Lower lobe of right lung (tissue), 2 donors: ENCODE measurements around the gene TENM3. TPM values are rescaled to one million over a fixed set of nuclear protein-coding genes. Genes with fewer than 3 reads are reported as not detected.
"Not testable (repeated sequence)": the region's sequence is repeated elsewhere in the genome, so short reads cannot be mapped to it uniquely, and the experiment has no call there.

Experiments
- ATAC-seq, 2 donors: fragments of 200-7000 bp; cut with Tn5 transposase; one replicate each; pipeline ENCODE4 v1.9.1; 2020 to 2022; ENCODE audit warnings: mild to moderate bottlenecking in 2 of 2, moderate library complexity in 2 of 2
- DNase-seq: peaks from one replicate; pipeline ENCODE4 v3.0.0-alpha.2; 2020
- H3K27ac ChIP-seq: fragments of 200-600 bp; one replicate; pipeline ENCODE4 v1.8.0; 2022
- H3K27me3 ChIP-seq: fragments of 200-600 bp; one replicate; pipeline ENCODE4 v1.8.0; 2022; ENCODE audit warnings: low read depth
- H3K36me3 ChIP-seq: fragments of 200-600 bp; one replicate; pipeline ENCODE4 v1.8.0; 2022; ENCODE audit warnings: mild to moderate bottlenecking
- H3K4me1 ChIP-seq: fragments of 200-600 bp; one replicate; pipeline ENCODE4 v1.8.0; 2022
- H3K4me3 ChIP-seq: fragments of 200-600 bp; one replicate; pipeline ENCODE4 v1.8.0; 2022; ENCODE audit warnings: mild to moderate bottlenecking
- H3K9me3 ChIP-seq: fragments of 200-600 bp; one replicate; pipeline ENCODE4 v1.8.0; 2022
- intact Hi-C: fragments of 100-400 bp; cut with DNase I; formaldehyde crosslinking; loops from one replicate; pipeline ENCODE4 v1.11.0; 2022
- total RNA-seq: library from RNA; stranded (reverse); fragmentation: NEBNext Ultra II Directional; extraction: Animal tissue kit (Norgen Biotek cat#: 25700); gene quantifications from one replicate; pipeline ENCODE4 v1.2.1, GENCODE V29; 2021
- TF ChIP-seq, protein P1 (sequence below): fragments of 200-600 bp; IDR thresholded peaks from one replicate; pipeline ENCODE4 v1.8.0; 2022; ENCODE audit warnings: antibody characterized with exemption, mild to moderate bottlenecking
- donor health status: DM: no; HTN: yes; CAD: no; lungs with severe emphysema.

TENM3 gene
- total RNA-seq, 1 donor from 2014 or later, result 1.9 TPM

DNA sequence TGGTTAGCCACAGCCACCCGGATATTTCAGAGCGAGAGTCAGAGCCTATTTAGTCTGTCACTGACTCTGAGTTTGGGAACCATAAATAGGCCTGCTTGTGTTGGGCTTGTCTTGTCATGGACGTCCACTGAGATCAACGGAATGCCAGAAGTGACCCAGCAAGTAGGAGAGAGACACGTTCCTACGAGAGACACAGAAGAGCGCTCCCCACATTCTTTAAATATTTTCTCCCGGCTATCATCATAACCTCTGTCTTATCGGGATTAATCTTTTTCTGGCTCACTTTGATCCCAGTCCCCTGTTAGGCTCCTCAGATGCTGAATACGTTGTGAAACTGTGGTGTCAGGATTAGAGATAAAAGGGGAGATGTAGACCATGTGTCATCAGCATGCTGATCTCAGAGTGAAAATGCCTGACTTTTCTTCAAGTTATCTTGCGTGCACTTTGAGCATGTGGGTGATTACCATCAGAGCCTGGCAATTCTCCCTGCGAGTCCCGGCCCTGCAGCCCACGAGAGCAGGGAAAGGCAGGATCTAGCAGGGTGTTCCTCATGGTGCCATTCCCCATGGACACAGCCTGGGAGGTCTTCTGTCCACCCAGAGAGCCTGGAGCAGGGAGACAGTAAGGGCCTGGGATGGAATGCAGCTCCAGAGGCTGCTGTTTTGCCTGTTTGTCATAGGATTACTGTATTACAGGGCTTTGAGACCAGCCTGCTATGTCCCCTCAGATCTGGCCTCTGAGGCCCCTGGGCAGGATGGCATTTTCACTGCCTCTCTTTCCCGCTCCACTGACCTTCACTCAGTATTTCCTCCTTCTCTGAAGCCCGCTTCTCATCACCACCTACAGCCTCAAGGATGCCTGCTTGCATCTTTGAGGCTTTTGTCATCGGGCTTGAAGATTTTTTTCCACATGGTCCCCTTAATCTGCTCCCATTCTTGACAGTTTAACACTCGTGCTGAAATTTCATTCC is 2.8 kb upstream of the TENM3 start:
- Histone ChIP-seq H3K4me3 (no peak overlapping the region), H3K36me3 (no peaks in the 10 kb centered on the region), H3K4me1 (no peaks in the 10 kb centered on the region), H3K27ac (peak overlapping the region; percentile 18), H3K27me3 (no peaks in the 10 kb centered on the region), H3K9me3 (no peaks in the 10 kb centered on the region)
- TF ChIP-seq, protein P1, sequence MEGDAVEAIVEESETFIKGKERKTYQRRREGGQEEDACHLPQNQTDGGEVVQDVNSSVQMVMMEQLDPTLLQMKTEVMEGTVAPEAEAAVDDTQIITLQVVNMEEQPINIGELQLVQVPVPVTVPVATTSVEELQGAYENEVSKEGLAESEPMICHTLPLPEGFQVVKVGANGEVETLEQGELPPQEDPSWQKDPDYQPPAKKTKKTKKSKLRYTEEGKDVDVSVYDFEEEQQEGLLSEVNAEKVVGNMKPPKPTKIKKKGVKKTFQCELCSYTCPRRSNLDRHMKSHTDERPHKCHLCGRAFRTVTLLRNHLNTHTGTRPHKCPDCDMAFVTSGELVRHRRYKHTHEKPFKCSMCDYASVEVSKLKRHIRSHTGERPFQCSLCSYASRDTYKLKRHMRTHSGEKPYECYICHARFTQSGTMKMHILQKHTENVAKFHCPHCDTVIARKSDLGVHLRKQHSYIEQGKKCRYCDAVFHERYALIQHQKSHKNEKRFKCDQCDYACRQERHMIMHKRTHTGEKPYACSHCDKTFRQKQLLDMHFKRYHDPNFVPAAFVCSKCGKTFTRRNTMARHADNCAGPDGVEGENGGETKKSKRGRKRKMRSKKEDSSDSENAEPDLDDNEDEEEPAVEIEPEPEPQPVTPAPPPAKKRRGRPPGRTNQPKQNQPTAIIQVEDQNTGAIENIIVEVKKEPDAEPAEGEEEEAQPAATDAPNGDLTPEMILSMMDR, result no peak
- ATAC-seq (peak; percentile 31 to 42), DNase-seq (no peak)
- intact Hi-C loops, result no loop called here

DNA sequence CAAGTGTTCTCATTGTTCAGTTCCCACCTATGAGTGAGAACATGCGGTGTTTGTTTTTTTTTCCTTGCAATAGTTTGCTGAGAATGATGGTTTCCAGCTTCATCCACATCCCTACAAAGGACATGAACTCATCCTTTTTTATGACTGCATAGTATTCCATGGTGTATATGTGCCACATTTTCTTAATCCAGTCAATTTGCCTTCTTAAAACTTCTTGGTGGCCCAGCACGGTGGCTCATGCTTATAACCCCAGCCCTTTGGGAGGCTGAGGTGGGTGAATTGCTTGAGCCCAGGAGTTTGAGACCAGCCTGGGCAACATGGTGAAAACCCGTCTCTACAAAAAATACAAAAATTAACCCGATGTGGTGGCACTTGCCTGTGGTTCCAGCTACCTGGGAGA is 942 bp upstream of the TENM3 start:
- H3K36me3 ChIP-seq, H3K4me1 ChIP-seq, ATAC-seq, H3K27me3 ChIP-seq, intact Hi-C loops, DNase-seq, H3K4me3 ChIP-seq, H3K9me3 ChIP-seq, H3K27ac ChIP-seq: not testable (repeated sequence)

DNA sequence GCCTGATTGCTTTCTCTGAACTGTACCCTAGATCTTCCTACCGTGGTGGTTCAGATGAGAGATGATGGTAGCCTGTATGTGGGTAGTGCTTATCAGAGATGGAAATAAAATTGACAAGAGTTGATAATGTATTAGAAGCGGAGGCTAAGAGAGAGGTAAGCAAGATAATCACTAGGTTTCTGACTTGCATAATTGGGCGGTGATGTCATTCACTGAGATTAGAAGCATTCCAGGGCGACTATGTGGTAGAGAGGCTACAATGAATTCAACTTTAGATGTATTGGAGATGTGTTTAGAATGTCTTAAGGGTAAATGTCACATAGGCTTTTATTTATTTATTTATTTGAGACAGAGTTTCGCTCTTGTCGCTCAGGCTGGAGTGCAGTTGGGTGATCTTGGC is 415 bp upstream of the TENM3 start:
- H3K4me3 ChIP-seq, result no peak overlapping the region
- no peaks in the 10 kb centered on the region for H3K9me3 ChIP-seq
- H3K27ac ChIP-seq, result no peak overlapping the region
- ATAC-seq (no peak), DNase-seq (no peak)
- H3K4me1 ChIP-seq, result no peaks in the 10 kb centered on the region
- intact Hi-C loops, result no loop called here
- no peaks in the 10 kb centered on the region for H3K36me3 ChIP-seq
- H3K27me3 ChIP-seq, result no peaks in the 10 kb centered on the region
- TF ChIP-seq, protein P1, result no peak

DNA sequence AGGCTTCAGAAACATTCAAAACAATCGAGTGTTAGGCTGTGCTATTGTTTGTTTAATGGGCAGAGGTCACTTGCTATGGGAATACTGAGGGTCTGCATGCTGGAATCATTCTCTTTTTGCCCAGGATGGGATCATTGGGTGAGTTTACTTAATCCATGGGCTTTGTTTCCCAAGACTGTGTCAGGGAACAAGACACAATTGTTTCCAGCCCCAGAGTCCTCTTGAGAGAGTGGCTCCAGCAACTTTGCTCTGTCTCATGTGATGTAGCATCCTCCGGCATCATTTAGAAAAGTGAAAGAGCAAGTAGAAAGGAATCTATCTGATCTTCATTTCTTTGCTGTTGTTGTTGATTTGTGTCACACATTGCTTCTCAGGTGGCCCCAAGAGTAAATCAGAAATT is 1.8 kb downstream of the TENM3 start:
- no peaks in the 10 kb centered on the region for H3K4me1 ChIP-seq
- H3K27me3 ChIP-seq, result no peaks in the 10 kb centered on the region
- ATAC-seq (no peak), DNase-seq (no peak)
- no peaks in the 10 kb centered on the region for H3K36me3 ChIP-seq
- H3K4me3 ChIP-seq, result no peak overlapping the region
- H3K27ac ChIP-seq, result no peak overlapping the region
- no peaks in the 10 kb centered on the region for H3K9me3 ChIP-seq
- intact Hi-C loops, result no loop called here
- TF ChIP-seq, protein P1, result no peak

DNA sequence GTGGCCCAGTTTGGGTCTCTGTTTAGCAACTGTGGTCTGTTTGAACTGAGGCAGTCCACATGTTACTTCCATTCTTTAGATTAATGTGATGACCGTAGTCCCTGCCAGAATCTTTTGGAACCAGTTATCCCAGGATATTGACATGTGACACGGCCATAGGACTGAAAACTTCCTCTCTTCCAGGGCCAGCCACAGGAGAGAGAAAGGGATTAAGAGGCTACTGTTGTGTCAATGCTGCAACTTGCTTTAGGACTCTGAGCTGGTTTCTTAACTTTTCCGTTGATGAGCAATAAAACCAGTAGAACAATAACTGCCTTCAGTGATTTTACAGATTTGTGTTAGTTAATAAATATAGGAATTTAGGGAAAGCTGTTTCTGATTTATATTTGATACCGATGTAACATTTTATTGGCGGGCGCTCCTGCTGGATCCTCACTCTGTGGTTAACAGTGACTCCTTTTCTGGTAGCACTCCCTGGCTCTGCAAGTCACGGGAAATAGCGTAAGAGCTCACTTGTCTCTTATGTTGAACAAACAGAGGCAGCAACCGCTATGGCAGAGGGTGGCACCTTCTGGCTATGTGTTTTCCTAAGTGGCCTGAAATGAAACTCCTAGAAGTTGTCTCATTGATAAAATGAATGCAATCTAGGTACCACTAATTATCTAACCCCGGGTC is 2.5 kb downstream of the TENM3 start:
- no peaks in the 10 kb centered on the region for H3K4me1 ChIP-seq
- DNase-seq (no peak), ATAC-seq (no peak)
- TF ChIP-seq, protein P1, result no peak
- H3K9me3 ChIP-seq, result no peaks in the 10 kb centered on the region
- H3K36me3 ChIP-seq, result no peaks in the 10 kb centered on the region
- intact Hi-C loops, result no loop called here
- H3K27me3 ChIP-seq, result no peaks in the 10 kb centered on the region
- H3K27ac ChIP-seq, result no peak overlapping the region
- H3K4me3 ChIP-seq, result no peak overlapping the region
